AG04449 (cell line): ENCODE measurements around the gene TRIM49D1.
"Not testable (repeated sequence)": the region's sequence is repeated elsewhere in the genome, so short reads cannot be mapped to it uniquely, and the experiment has no call there.

ENCODE experiments used
- CTCF ChIA-PET: fragments of 350-600 bp; formaldehyde crosslinking; extraction: SDS; loops from one replicate; lab custom pipeline; 2021; ENCODE audit warnings: antibody characterized with exemption; lab: Yijun Ruan, JAX
- POLR2A ChIA-PET: fragments of 400-600, 350-600 bp; formaldehyde crosslinking; extraction: SDS; loops from one replicate; lab custom pipeline; 2020; ENCODE audit warnings: antibody characterized with exemption, inconsistent platforms; lab: Yijun Ruan, JAX
- DNase-seq: peaks from one replicate; pipeline ENCODE4 v3.0.0-alpha.2; 2010; ENCODE audit warnings: low read depth, low spot score
- H3K4me3 ChIP-seq: 2 replicates; pipeline ENCODE4 v1.5.1; 2011; ENCODE audit warnings: low read depth, mild to moderate bottlenecking, control low read depth, low read length
- TF ChIP-seq, protein P1 (sequence below): IDR thresholded peaks from one replicate; pipeline ENCODE4 v1.5.1; 2011; ENCODE audit warnings: mild to moderate bottlenecking, moderate library complexity, low read length, control low read depth, inconsistent platforms; ENCODE audit not compliant: insufficient read depth; ENCODE audit errors: missing control alignments

The TRIM49D1 gene, protein sequence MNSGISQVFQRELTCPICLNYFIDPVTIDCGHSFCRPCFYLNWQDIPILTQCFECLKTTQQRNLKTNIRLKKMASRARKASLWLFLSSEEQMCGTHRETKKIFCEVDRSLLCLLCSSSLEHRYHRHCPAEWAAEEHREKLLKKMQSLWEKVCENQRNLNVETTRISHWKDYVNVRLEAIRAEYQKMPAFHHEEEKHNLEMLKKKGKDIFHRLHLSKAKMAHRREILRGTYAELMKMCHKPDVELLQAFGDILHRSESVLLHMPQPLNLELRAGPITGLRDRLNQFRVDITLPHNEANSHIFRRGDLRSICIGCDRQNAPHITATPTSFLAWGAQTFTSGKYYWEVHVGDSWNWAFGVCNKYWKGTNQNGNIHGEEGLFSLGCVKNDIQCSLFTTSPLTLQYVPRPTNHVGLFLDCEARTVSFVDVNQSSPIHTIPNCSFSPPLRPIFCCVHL

DNA sequence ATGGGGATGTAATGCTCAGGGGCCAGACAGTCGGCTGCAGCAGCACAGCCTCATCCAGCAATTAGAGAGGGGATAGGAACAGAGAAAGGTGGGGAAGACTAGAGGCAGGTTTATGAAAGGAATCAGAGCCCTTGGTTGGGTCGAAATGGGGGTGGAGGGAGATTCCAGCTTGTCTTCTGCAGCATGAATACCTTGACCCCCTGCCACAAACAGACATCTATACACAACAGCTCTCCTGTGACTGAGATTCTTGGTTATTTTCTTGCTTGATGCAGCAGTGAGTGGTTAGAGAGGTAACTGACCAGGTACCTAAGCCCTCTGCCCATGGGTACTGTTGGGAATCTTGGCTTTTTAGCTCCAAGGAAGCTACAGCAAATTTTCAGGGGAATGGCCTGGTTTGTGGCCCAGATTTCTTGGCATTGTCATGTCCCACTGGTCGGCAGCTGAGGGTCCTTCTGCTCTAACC is at the start of gene TRIM49D1:
TSS of gene TRIM49D1 (minus strand) at position 51 of the 466 bp plus-strand sequence. CDS start 4,535 bp downstream, outside the sequence.
- ChIA-PET POLR2A (no interaction called here), CTCF (no interaction called here)

DNA sequence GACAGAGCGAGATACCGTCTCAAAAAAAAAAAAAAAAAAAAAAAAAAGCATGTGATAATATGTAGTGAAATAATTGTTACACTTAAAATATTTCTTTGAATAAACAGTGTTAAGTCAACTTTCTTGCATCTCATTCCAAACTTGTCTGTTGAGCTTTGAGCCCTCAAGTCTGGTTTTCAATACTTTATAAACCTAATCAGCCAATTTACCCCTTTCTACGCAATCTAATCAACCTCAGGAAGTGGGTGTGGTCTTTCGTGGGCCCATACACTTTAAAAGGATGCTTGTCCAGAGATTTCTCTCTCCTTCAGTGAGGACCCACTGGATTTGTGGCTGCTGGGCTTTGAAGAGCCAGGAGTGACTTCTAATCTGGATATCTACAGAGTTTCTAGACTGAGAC is 43.7 kb upstream of the TRIM49D1 start, which contains the start of gene TRIM64:
TSS of gene TRIM64 (plus strand) at position 301 of the 400 bp plus-strand sequence. CDS start 2,467 bp downstream, outside the sequence.
- POLR2A ChIA-PET, CTCF ChIA-PET, DNase-seq, H3K4me3 ChIP-seq: not testable (repeated sequence)

More for the DNA sequence above, at the start of gene TRIM49D1:
- TF ChIP-seq, protein P1, sequence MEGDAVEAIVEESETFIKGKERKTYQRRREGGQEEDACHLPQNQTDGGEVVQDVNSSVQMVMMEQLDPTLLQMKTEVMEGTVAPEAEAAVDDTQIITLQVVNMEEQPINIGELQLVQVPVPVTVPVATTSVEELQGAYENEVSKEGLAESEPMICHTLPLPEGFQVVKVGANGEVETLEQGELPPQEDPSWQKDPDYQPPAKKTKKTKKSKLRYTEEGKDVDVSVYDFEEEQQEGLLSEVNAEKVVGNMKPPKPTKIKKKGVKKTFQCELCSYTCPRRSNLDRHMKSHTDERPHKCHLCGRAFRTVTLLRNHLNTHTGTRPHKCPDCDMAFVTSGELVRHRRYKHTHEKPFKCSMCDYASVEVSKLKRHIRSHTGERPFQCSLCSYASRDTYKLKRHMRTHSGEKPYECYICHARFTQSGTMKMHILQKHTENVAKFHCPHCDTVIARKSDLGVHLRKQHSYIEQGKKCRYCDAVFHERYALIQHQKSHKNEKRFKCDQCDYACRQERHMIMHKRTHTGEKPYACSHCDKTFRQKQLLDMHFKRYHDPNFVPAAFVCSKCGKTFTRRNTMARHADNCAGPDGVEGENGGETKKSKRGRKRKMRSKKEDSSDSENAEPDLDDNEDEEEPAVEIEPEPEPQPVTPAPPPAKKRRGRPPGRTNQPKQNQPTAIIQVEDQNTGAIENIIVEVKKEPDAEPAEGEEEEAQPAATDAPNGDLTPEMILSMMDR, result no peak
- DNase-seq, result no peak
- H3K4me3 ChIP-seq, result no peak within 1 kb of the TSS

DNA sequence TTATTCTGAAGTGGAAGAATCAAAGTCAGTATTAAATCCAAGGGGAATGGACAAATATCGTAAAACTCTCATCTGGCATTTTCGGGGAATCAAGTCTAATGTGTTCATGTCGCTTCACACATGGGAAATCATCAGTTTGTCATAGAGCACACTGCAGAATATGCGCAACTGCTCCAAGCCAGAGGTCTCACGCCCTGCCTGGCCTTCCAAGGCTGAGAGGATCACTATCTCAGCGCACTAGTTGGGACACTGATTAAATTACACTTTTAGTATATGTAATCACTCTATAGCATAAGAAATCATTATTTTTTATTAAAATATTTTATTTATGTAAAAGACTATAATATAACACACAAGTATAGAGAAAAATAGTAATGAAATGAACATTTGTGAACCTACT is 38.8 kb upstream of the TRIM49D1 start:
- DNase-seq, H3K4me3 ChIP-seq, POLR2A ChIA-PET, CTCF ChIA-PET: not testable (repeated sequence)

DNA sequence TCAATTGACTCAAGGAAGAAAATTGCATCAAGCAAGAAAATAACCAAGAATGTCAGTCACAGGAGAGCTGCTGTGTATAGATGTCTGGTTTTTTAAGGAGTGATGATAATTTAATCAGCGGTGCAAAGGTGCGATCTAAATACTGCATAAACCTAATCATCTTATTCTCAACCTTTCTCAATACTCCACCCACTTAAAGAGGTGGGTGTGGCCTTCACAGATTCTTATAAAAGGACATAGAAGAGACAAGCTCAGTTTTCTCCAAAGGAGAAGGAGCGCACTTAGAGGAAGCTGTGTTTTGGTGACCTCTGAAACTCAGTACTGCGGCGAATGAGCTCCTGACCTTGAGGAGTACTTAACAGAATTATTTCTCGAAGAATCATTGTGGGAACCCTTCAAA is 1.7 kb upstream of the TRIM49D1 start, which contains the start of gene TRIM49D2:
TSS of gene TRIM49D2 (plus strand) at position 301 of the 400 bp plus-strand sequence. CDS start 2,698 bp downstream, outside the sequence.
- H3K4me3 ChIP-seq, DNase-seq, POLR2A ChIA-PET, CTCF ChIA-PET: not testable (repeated sequence)

DNA sequence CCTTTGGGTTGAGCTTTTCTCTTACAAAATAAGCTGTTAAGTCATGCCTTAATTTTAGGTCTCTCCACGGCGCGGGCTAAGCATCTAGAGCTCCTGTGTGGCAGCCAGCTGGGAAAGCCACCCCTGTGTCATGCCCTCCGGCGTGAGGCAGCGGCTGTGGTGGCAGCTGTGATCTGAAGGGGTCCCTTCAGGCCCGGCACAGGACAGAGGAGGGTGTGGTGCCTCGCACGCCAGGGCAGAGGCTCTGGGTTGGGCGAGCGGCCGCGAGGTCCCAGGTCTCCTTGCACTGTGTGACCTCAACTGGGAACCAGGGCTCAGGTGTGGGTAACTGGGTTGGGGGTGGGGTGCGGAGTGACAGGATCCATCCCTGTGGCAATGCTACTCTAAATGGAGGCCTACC is 21.2 kb downstream of the TRIM49D1 start:
- H3K4me3 ChIP-seq, DNase-seq, POLR2A ChIA-PET, CTCF ChIA-PET: not testable (repeated sequence)

DNA sequence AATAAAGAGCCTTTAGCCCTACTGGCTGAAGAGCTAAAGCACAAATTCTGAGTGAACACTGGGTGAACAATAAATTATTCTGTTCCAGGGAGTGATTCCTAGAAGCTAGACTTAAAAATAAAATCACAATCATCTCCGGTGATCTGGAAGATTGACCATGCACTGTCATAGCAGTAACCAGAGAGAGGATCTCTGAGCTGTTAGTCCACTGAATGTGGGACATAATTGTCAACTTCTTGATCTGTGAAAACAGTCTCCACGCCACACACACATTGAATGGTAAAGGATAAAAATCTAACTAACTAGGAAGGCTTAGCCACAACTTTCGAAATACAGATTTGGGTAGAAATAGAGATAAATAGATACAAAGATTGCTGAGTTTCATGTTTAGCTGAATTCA is 28.8 kb downstream of the TRIM49D1 start:
- CTCF ChIA-PET, H3K4me3 ChIP-seq, POLR2A ChIA-PET, DNase-seq: not testable (repeated sequence)

DNA sequence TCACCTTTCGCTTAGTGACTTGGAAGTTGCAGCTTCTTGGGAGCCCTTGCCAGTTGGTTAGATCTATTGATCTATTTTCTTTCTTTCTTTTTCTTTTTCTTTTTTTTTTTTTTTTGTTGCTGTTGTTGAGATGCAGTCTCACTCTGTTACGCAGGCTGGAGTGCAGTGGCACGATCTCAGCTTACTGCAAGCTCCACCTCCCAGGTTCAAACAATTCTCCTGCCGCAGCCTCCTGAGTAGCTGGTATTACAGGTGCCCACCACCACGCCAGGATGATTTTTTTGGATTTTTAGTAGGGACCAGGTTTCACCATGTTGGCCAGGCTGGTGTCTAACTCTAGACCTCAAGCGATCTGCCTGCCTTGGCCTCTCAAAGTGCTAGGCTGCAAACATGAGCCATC is 44.5 kb downstream of the TRIM49D1 start:
- CTCF ChIA-PET, POLR2A ChIA-PET, DNase-seq, H3K4me3 ChIP-seq: not testable (repeated sequence)

DNA sequence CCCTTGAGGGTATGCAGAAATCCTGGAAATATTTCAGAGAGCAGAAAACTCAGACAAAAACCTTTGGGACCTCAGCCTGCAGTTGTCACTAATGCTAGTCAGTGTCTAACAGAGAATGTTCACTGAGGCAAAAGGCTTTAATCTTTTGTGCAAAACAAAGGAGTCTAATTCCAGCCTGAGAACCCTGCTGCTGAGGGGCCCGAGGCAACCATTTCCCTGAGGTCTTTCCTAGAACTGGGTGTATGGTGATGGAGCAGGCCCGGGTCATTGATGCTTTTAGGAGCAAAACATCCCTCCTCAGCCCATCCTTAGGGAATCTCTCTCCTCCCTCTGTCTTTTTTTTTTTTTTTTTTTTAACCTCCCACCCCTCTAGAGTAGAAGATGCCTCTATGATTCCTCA is 49.5 kb downstream of the TRIM49D1 start:
- POLR2A ChIA-PET, CTCF ChIA-PET, DNase-seq, H3K4me3 ChIP-seq: not testable (repeated sequence)

DNA sequence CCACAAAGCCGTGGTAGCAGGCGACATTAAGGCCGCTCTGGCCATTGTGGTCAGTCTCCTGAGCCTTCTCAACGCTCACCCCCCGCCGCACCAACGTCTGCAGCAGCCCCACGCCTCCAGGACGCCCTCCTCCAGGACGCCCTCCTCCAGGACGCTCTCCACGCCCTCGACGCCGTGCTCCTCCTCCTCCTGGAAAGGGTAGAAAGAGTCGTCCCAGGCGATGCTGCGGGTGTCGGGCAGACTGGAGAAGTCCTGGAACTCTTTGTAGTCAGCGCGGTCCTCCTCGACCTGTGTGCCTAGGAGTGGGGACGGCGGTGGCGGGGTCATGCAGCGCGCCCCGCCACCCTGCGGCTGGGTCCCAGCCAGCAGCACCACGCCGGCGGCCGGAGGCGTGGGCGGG is 56.8 kb downstream of the TRIM49D1 start:
- CTCF ChIA-PET, H3K4me3 ChIP-seq, POLR2A ChIA-PET, DNase-seq: not testable (repeated sequence)

DNA sequence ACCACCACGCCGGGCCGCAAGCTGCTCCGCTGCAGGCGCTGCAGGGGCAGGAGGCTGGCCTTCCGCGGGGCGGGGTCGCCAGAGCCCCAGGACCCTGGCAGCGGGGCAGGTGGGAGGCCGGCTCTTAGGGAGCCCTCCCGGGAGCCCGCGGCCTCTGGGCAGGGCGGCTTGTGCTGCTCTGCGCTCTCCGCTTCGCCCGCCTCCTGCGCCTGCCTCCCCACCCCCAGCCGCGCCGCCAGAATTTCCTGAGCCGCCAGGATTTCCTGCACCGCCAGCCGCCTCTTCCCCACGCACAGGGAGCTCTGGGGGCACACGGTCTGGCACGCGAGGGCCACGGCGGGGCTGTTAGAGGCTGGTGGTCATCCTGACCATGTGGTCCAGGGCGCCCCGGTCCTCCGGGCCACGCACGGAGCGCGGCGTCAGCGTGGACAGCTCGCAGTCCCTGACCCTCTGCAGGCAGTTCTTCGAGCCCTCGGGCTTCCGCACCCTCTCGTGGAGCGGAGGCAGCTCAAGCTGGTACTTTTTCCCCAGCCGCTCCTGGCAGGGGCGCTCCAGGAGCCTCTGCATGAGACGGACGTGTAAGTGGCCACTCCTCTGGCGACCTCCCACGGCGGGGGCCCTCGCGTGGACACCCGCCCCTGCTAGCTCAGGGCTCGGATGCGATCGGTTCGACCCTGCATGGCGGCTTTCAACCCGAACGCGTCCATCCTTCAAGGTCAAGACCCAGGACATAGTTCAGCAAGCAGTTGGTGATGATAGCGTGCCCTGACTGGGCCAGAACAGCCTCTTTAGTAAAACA is 57.9 kb downstream of the TRIM49D1 start:
- H3K4me3 ChIP-seq, CTCF ChIA-PET: not testable (repeated sequence)

More for the DNA sequence above, 57.9 kb downstream of the TRIM49D1 start:
- DNase-seq, POLR2A ChIA-PET: not testable (repeated sequence)
